Measurements from ENCODE around the gene FOCAD. TPM values are rescaled to one million over a fixed set of nuclear protein-coding genes. Genes with fewer than 3 reads are reported as not detected.

The FOCAD gene
- total RNA-seq, 1 donor from 2014 or later = 28.4 TPM

DNA sequence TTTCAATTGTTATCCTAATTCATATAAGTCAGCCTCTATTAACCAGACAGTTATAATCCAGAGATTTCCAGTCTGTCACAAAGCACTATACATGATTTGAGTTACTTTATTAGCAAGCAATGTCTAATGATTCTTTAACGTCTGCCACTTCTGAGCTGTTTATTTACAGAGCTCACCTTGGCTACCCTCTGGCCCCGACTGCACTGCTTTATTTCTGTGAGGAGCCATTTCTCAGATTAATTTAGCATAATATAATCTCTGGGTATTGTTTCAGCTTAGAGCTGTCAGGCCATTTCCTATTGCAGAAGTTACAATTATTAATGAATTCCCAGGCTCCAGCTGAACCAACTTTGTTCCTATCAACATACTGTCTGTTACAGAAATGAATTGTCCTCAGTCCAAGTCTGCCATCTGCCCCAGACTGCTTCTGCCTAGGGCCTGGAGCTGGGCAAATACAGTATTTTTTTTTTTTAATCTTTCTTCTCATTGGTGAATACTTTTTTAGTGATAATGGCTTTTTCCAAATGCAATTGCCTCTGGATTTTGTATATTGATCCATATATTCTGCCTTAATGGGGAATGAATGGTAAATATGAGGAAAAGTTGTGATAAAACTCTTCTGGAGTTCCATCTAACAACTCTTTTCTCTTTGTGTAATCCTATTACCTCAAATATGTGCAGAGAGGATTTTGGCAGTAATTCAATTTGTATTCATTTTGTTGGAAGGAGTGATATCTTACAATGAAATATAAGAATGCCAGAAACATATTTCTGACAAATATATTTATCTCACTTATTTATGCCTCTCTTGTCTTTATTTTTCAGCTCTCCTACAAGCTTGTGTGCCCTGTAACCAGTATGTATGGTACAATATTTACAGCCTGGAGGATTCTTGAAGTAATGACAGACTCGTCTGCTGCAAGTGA, 104.7 kb downstream of the FOCAD start:
- Histone ChIP-seq H3K27me3 (ENCODE audit: control insufficient read depth, insufficient read depth, low read length) (no peaks in the 10 kb centered on the region), H3K4me3 (ENCODE audit: low read depth, low read length) (no peak overlapping the region), H3K36me3 (ENCODE audit: control insufficient read depth, insufficient read depth, low read length) (no peaks in the 10 kb centered on the region)
- DNase-seq (ENCODE audit: low read depth) = no peak
- TF ChIP-seq, protein P1, sequence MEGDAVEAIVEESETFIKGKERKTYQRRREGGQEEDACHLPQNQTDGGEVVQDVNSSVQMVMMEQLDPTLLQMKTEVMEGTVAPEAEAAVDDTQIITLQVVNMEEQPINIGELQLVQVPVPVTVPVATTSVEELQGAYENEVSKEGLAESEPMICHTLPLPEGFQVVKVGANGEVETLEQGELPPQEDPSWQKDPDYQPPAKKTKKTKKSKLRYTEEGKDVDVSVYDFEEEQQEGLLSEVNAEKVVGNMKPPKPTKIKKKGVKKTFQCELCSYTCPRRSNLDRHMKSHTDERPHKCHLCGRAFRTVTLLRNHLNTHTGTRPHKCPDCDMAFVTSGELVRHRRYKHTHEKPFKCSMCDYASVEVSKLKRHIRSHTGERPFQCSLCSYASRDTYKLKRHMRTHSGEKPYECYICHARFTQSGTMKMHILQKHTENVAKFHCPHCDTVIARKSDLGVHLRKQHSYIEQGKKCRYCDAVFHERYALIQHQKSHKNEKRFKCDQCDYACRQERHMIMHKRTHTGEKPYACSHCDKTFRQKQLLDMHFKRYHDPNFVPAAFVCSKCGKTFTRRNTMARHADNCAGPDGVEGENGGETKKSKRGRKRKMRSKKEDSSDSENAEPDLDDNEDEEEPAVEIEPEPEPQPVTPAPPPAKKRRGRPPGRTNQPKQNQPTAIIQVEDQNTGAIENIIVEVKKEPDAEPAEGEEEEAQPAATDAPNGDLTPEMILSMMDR (IDR thresholded peaks at IDR 0.05; ENCODE audit: insufficient read depth, low read length, severe bottlenecking) = no peak
- FAIRE-seq = no peak

DNA sequence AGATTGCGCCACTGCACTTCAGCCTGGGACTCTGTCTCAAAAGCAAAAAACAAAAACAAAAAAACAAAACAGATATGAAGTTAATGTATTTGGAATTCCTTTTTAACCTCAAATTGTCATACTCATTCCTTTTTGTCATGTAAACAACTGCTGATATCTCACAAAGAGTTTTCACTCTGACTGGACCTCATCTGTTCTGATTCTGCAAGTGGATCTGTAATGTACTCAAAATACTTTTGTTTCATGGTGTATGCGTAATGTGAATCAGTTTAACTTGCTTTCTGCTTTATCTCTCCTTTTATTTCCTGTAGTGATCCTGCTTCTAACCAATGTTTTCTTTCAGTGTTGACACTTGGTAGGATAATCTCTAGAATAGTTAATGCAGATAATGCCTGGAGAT, 106.7 kb downstream of the FOCAD start:
- no peaks in the 10 kb centered on the region for H3K27me3 ChIP-seq (ENCODE audit: control insufficient read depth, insufficient read depth, low read length)
- no peaks in the 10 kb centered on the region for H3K36me3 ChIP-seq (ENCODE audit: control insufficient read depth, insufficient read depth, low read length)
- DNase-seq (ENCODE audit: low read depth) (no peak), FAIRE-seq (no peak)
- no peak overlapping the region for H3K4me3 ChIP-seq (ENCODE audit: low read depth, low read length)
- TF ChIP-seq, protein P1 (IDR thresholded peaks at IDR 0.05; ENCODE audit: insufficient read depth, low read length, severe bottlenecking) = no peak

DNA sequence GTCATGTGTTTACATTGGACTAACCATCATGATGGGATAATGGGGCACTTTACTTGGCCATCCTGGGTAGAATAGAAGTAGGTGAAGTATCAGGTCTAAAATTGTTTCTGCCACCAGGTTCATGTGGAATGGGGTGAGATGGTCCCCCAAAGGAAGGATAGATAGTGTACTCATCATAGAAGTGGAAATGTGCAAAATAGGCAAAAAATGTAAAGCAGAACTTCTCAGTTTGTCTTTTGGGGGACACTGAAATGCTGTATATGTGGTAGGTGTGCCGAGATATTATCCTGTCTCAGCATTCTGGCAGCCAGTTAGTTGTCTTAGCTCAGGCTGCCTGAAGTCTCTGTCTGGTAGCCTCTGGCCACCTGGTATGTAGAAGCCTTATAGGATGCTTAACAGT, 107.6 kb downstream of the FOCAD start:
- no peak overlapping the region for H3K4me3 ChIP-seq (ENCODE audit: low read depth, low read length)
- H3K36me3 ChIP-seq (ENCODE audit: control insufficient read depth, insufficient read depth, low read length) = no peaks in the 10 kb centered on the region
- H3K27me3 ChIP-seq (ENCODE audit: control insufficient read depth, insufficient read depth, low read length) = no peaks in the 10 kb centered on the region
- DNase-seq (ENCODE audit: low read depth) = no peak
- no peak for FAIRE-seq
- TF ChIP-seq, protein P1 (IDR thresholded peaks at IDR 0.05; ENCODE audit: insufficient read depth, low read length, severe bottlenecking) = no peak

DNA sequence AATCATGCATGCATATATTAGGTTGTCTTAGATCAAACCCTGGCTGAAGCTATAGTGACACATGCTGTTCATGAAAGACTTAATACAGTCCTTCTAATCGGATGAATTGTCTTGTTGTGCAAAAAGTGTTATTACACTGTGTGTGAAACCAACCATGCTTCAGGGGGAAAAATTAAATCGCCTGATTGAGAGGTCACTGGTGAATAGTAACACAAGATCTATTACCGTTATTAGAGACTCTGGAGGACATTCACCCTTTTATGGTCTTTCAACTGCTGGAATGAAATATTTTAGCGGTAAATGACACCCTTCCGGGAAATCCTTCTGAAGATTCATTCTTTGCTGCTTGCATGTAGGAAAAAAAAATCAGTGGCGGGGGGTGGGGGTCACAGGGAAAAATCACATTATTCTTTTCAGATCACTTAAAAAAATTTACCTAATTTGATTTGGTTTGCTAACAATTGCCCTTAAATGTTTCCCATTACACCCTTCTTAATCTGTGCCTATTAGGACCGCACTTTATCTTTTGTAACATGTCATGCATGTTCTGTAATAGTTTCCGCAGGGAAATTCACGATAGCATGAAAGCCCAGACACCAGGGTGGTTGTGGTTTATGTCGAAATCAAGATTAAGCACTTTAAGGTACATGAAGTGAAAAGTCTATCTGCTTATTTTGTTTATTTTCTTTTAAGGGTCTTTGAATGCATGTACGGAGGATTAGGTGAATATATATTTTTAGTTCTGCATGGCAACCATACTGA, 120.6 kb downstream of the FOCAD start:
- DNase-seq (ENCODE audit: low read depth) (no peak), FAIRE-seq (no peak)
- TF ChIP-seq, protein P1 (IDR thresholded peaks at IDR 0.05; ENCODE audit: insufficient read depth, low read length, severe bottlenecking) = no peak
- Histone ChIP-seq H3K36me3 (ENCODE audit: control insufficient read depth, insufficient read depth, low read length) (no peaks in the 10 kb centered on the region), H3K4me3 (ENCODE audit: low read depth, low read length) (no peak overlapping the region), H3K27me3 (ENCODE audit: control insufficient read depth, insufficient read depth, low read length) (no peaks in the 10 kb centered on the region)

DNA sequence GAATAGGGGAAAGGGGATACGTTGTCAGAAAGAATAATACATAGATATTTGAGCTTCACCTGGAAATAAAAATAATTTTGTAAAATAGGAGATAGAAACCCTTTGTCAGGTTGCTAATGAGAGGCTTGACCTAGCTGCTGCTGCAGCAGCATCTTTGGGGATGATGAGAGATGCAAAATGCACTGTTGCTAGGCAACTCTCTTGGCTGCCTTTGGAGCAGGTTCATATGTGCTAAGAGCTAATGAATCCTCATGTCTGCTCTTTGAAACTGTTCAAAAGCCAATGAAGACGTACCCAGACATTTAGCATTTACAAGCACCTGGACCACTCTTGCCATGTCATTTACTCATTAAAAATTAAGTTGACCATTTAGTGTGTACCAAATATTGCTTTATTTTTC, 121.7 kb downstream of the FOCAD start:
- Histone ChIP-seq H3K27me3 (ENCODE audit: control insufficient read depth, insufficient read depth, low read length) (no peaks in the 10 kb centered on the region), H3K4me3 (ENCODE audit: low read depth, low read length) (no peak overlapping the region), H3K36me3 (ENCODE audit: control insufficient read depth, insufficient read depth, low read length) (no peaks in the 10 kb centered on the region)
- FAIRE-seq (no peak), DNase-seq (ENCODE audit: low read depth) (no peak)
- TF ChIP-seq, protein P1 (IDR thresholded peaks at IDR 0.05; ENCODE audit: insufficient read depth, low read length, severe bottlenecking) = no peak

Data from bronchial epithelial cell (primary cell).